ENCODE data around the gene DUOX1. TPM values are rescaled to one million over a fixed set of nuclear protein-coding genes. Genes with fewer than 3 reads are reported as not detected.
A peak's percentile ranks its signal among the peaks of the same experiment; 100 is the strongest.

Gene DUOX1
- total RNA-seq, 6 experiments from 2014 or later = 0.02 to 0.26 (median 0.12) TPM; not detected in 1

DNA sequence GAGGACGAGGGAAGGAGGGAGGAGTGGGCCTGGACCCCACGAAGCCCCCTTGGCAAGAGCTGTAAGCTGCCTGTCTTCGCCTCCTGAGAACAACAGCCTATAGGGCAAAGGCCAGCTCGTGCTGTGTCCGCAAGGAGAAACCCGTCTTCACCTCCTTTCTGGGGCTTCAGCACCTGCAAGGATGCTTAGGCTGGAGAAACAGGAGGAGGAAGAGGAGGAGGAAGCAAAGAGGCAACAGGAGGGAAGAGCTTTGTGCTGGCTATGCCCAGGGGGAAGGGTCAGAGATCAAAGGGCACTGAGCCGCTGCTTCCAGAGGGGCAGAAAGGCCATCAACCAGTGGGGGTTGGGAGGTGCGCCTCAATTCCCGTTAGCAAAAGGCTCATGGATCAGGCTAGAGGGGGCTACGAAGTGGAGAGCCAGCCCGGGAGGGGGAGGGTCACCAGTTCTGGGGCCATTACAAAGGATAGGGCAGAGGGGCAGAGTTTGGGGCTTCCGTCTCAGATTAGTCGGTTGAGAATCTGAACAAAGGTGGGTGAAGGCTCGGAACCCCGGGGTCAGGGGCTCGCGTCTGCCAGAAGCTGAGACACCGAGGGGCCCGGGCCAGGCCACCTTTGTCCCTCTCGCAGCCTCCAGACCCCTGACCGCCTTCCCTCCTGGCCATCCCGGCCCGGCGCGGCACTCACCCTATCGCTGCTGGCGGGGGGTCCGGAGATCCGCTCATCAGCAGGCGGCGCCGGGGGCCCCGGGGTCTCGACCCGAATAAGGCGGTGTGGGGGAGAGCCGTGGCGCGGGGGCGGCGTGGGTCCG lies 57.2 kb downstream of the DUOX1 start:
- DNase-seq = no peak
- Mint-ChIP-seq H3K36me3 (ENCODE audit: low read depth) (no peaks in the 10 kb centered on the region), H3K27me3 (ENCODE audit: insufficient read depth) (peaks cover 23% of the 10 kb centered on the region), H3K9me3 (no peaks in the 10 kb centered on the region), H3K27ac (peak overlapping the region; percentile 29; the same call in 1 of the 2 replicates), H3K4me3 (peak overlapping the region; percentile 77), H3K4me1 (ENCODE audit: low read depth) (peaks cover 26% of the 10 kb centered on the region)
- TF ChIP-seq, protein P1, sequence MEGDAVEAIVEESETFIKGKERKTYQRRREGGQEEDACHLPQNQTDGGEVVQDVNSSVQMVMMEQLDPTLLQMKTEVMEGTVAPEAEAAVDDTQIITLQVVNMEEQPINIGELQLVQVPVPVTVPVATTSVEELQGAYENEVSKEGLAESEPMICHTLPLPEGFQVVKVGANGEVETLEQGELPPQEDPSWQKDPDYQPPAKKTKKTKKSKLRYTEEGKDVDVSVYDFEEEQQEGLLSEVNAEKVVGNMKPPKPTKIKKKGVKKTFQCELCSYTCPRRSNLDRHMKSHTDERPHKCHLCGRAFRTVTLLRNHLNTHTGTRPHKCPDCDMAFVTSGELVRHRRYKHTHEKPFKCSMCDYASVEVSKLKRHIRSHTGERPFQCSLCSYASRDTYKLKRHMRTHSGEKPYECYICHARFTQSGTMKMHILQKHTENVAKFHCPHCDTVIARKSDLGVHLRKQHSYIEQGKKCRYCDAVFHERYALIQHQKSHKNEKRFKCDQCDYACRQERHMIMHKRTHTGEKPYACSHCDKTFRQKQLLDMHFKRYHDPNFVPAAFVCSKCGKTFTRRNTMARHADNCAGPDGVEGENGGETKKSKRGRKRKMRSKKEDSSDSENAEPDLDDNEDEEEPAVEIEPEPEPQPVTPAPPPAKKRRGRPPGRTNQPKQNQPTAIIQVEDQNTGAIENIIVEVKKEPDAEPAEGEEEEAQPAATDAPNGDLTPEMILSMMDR (IDR thresholded peaks at IDR 0.05) = no peak

DNA sequence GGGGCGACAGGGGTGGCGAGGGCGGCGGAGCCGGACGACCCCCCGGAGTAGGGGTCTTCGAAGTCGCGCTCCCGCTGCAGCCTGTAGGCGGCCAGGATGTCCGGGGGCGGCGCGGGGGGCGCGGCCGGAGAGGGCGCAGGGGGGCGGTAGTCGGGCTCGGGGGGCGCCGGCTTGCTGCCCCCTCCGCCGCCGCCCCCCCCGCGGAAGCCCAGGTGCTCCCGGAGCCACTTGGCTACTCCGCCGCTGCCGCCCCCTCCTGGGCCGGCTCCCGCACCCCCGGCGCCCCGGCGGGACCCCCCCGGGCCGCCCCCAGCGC lies 57.7 kb downstream of the DUOX1 start:
- Mint-ChIP-seq H3K4me1 (ENCODE audit: low read depth) (peaks cover 26% of the 10 kb centered on the region), H3K9me3 (no peaks in the 10 kb centered on the region), H3K27me3 (ENCODE audit: insufficient read depth) (peaks cover 21% of the 10 kb centered on the region), H3K36me3 (ENCODE audit: low read depth) (no peaks in the 10 kb centered on the region), H3K27ac (no peak overlapping the region), H3K4me3 (no peak overlapping the region)
- DNase-seq = no peak
- TF ChIP-seq, protein P1 (IDR thresholded peaks at IDR 0.05) = no peak

DNA sequence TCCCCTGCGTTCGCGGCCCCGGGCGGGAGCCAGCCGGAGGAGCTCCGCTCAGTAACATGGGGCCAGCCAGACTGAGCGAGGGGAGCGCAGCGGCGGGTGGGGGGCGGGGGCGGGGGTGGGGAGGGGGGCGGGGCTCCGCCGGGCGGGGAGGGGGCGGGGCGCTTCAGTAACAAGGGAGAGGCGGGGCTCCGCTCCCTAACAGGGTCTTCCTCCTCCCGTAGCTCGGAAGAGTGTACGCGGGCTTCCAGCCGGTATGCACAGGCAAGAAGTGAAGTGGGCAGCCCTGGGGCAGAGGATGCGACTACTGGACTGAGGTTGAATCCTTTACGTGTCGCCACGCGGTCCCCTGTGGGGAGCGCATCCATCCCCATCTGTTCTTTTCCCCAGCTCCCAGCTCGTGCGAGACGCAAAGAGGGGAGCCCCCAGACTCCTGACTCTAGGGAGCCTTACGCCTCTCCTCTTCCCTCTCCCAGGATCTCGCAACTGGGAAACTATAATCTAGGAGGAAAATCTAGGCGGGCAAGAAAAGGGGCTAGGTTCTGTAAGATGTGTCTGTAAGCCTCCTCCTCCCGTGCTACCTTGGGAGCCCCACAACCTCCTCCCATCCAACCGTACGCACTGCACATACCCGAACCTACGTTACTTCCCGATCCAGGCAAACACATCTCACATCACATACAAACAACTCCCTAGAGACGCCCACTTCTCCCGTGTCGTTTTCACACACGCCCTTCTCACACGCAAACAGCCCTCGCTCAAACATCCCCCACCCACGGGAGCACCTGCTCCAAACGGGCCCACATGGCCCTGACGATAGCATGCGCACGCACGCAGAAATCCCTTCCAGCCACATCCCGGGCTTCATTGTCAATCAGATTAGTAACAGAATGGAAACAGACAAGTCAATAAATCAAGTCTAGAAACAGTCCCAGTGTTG lies 58.4 kb downstream of the DUOX1 start, which contains the start of gene SHF:
SHF (minus strand) TSS at position 73 of the 937 bp plus-strand sequence; CDS start at position 58, 15 bp downstream.
- Mint-ChIP-seq H3K4me1 (ENCODE audit: low read depth) (peaks cover 26% of the 10 kb centered on the region), H3K27me3 (ENCODE audit: insufficient read depth) (peaks cover 21% of the 10 kb centered on the region), H3K27ac (peak within 1 kb of the TSS; percentile 29), H3K36me3 (ENCODE audit: low read depth) (no peaks in the 10 kb centered on the region), H3K9me3 (no peaks in the 10 kb centered on the region), H3K4me3 (peak within 1 kb of the TSS; percentile 77)
- TF ChIP-seq, protein P1 (IDR thresholded peaks at IDR 0.05) = no peak
- no peak for DNase-seq

DNA sequence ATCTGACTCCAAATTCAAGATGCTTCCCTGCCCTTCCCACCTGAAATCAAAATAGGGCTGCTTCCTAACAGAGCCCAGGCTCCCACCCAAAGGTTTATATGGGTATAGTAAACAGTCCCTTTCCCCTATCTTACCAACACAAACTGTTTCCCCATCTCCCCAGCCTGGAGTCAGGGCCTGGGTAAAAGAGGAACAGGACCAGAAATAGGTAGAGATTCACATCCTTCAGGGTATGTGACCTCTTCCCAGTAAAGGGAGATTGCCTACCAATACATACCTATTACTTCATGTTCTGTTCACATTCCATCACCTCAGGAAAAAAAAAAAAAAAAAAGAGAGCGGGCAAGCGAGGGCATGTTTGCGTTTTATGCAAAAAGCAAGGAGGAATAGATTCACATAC lies 67.7 kb downstream of the DUOX1 start:
- H3K4me3 Mint-ChIP-seq = no peak overlapping the region
- H3K36me3 Mint-ChIP-seq (ENCODE audit: low read depth) = no peaks in the 10 kb centered on the region
- no peak for DNase-seq
- TF ChIP-seq, protein P1 (IDR thresholded peaks at IDR 0.05) = no peak
- no peaks in the 10 kb centered on the region for H3K9me3 Mint-ChIP-seq
- no peak overlapping the region for H3K27ac Mint-ChIP-seq
- peaks cover 7% of the 10 kb centered on the region for H3K4me1 Mint-ChIP-seq (ENCODE audit: low read depth)
- H3K27me3 Mint-ChIP-seq (ENCODE audit: insufficient read depth) = peaks cover 3% of the 10 kb centered on the region

DNA sequence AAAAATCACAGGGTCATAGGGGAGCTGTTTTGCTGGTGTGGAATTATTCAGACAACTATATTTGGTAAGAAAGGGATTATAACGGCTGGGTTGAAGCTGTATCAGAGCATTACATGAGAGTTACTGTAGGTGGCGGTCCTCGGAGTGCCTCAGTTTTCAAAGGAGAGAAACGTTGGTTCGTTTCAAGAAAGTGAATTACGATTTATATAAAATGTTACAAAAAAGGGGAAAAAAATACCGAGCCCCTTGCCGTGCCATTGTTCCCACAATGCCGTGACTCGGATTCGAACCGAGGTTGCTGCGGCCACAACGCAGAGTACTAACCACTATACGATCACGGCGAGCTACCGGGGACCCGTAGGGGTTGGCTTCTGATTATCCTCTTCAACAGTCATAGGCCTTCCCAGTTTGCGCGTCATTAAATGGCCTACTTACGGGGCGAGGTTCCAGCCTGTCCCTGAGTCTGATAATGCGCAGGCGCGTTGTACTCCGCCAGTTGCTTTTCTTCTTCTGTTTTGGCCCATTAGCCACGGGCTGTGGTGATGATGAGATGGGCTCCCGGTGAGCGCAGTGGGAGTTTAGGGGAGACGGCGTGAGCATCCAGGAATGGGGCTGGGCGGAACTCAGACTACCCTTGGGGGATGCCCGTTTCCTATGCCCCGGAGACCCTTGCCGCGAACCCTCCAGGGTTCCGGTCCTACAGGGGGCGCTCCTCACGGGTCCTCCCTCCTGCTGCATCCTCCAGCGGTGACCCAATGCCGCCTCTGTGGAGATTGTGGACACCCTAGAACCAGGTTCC lies 68.7 kb downstream of the DUOX1 start:
- H3K4me1 Mint-ChIP-seq (ENCODE audit: low read depth) = peaks cover 7% of the 10 kb centered on the region
- DNase-seq = peak; percentile 94
- TF ChIP-seq, protein P1 (IDR thresholded peaks at IDR 0.05) = peak; percentile 83
- no peak overlapping the region; the same call in 1 of the 2 replicates for H3K27ac Mint-ChIP-seq
- H3K4me3 Mint-ChIP-seq = no peak overlapping the region
- no peaks in the 10 kb centered on the region for H3K36me3 Mint-ChIP-seq (ENCODE audit: low read depth)
- peaks cover 5% of the 10 kb centered on the region for H3K27me3 Mint-ChIP-seq (ENCODE audit: insufficient read depth)
- H3K9me3 Mint-ChIP-seq = no peaks in the 10 kb centered on the region

Measured in HFFc6 (cell line).